Measurements from ENCODE around the gene CCDC7. TPM values are rescaled to one million over a fixed set of nuclear protein-coding genes. Genes with fewer than 3 reads are reported as not detected.

The CCDC7 gene
- total and polyA plus RNA-seq, 10 of the 15 experiments (the other 5 are each of a cell fraction or from before 2014, with no cell fraction given) = 1.8 to 5.6 (median 3.4) TPM

- no peak for TF ChIP-seq SREBF1 (IDR thresholded peaks at IDR 0.05; ENCODE audit: low read length)
- TF ChIP-seq POLR2AphosphoS5 (IDR thresholded peaks at IDR 0.05; ENCODE audit: low read length) = no peak
Measured at GRCh38 chr10:32530231-32530630, 84.3 kb downstream of the CCDC7 start (continued).

GRCh38 chr10:32538256-32538655 is 92.3 kb downstream of the CCDC7 start:
- ChIA-PET CTCF (no interaction called here), SMC1A (ENCODE audit: uncharacterized antibody, unreplicated experiment) (no interaction called here), RAD21 (ENCODE audit: unreplicated experiment) (no interaction called here), POLR2A (no interaction called here)
- H3K4me1 ChIP-seq (ENCODE audit: control insufficient read depth, insufficient read depth, low read length) = no peaks in the 10 kb centered on the region
- H3K79me2 ChIP-seq (ENCODE audit: control insufficient read depth, insufficient read depth, low read length) = no peaks in the 10 kb centered on the region
- H3K36me3 ChIP-seq (ENCODE audit: control insufficient read depth in 2 of 2, insufficient read depth in 2 of 2, low read length in 1 of 2) = no peaks in the 10 kb centered on the region
- H3K9ac ChIP-seq (ENCODE audit: control insufficient read depth, insufficient read depth, low read length) = no peak overlapping the region
- no peak overlapping the region for H3K4me3 ChIP-seq
- in situ Hi-C loops (cut with MboI) = no loop called here
- H3K27ac ChIP-seq (ENCODE audit: control insufficient read depth, insufficient read depth) = no peak overlapping the region
- FAIRE-seq (no peak), DNase-seq (ENCODE audit: low read depth, low spot score) (no peak), ATAC-seq (no peak)
- WGBS (ENCODE audit: insufficient coverage, insufficient replicate concordance, low lambda C conversion rate, missing lambda C conversion rate) = 76% methylated on average over 3 of the region's 3 CpGs
- TF ChIP-seq SPI1 (IDR thresholded peaks at IDR 0.05; ENCODE audit: borderline replicate concordance, insufficient read depth, low read depth, low read length) (peak; percentile 62), CHD2 (IDR thresholded peaks at IDR 0.05; ENCODE audit: borderline replicate concordance, low read depth, low read length) (no peak), SP1 (IDR thresholded peaks at IDR 0.05; ENCODE audit: low read depth, low read length) (no peak), PML (IDR thresholded peaks at IDR 0.05; ENCODE audit: low read length) (no peak)
- H3K27me3 ChIP-seq (replicated peaks in 1 of 2; ENCODE audit: control insufficient read depth in 2 of 2, insufficient read depth in 2 of 2, low read length in 1 of 2) = no peaks in the 10 kb centered on the region
- no peak overlapping the region for H2AFZ ChIP-seq (ENCODE audit: control insufficient read depth, low read depth, low read length)
- H4K20me1 ChIP-seq (ENCODE audit: control insufficient read depth, insufficient read depth) = no peaks in the 10 kb centered on the region
- BruUV-seq (replicated peaks) = no TSS peak
- no peak overlapping the region for H3K4me2 ChIP-seq (ENCODE audit: control insufficient read depth, insufficient read depth)
- H3K9me3 ChIP-seq (replicated peaks; ENCODE audit: control insufficient read depth, insufficient read depth, low read length) = no peaks in the 10 kb centered on the region; the same call in 2 of the 3 replicates
- intact Hi-C loops (cut with micrococcal nuclease; ENCODE audit: unreplicated experiment) = no loop called here

- no peaks in the 10 kb centered on the region for H3K36me3 ChIP-seq (ENCODE audit: control insufficient read depth in 2 of 2, insufficient read depth in 2 of 2, low read length in 1 of 2)
- no peak overlapping the region for H2AFZ ChIP-seq (ENCODE audit: control insufficient read depth, low read depth, low read length)
- ChIA-PET CTCF (no interaction called here), POLR2A (no interaction called here), RAD21 (ENCODE audit: unreplicated experiment) (no interaction called here), SMC1A (ENCODE audit: uncharacterized antibody, unreplicated experiment) (no interaction called here)
- no peaks in the 10 kb centered on the region for H3K79me2 ChIP-seq (ENCODE audit: control insufficient read depth, insufficient read depth, low read length)
- no peak for FAIRE-seq
- H3K9ac ChIP-seq (ENCODE audit: control insufficient read depth, insufficient read depth, low read length) = no peak overlapping the region
- intact Hi-C loops (cut with micrococcal nuclease; ENCODE audit: unreplicated experiment) = no loop called here
- no peak overlapping the region for H3K27ac ChIP-seq (ENCODE audit: control insufficient read depth, insufficient read depth)
- no peaks in the 10 kb centered on the region for H4K20me1 ChIP-seq (ENCODE audit: control insufficient read depth, insufficient read depth)
- H3K9me3 ChIP-seq (replicated peaks; ENCODE audit: control insufficient read depth, insufficient read depth, low read length) = no peaks in the 10 kb centered on the region
- DNase-seq (ENCODE audit: low read depth, low spot score) = no peak
- BruUV-seq (replicated peaks) = no TSS peak
- ATAC-seq = no peak
- in situ Hi-C loops (cut with MboI) = no loop called here
- 70% methylated on average over 6 of the region's 6 CpGs for WGBS (ENCODE audit: insufficient coverage, insufficient replicate concordance, low lambda C conversion rate, missing lambda C conversion rate)
- no peak overlapping the region for H3K4me2 ChIP-seq (ENCODE audit: control insufficient read depth, insufficient read depth)
- no peaks in the 10 kb centered on the region for H3K27me3 ChIP-seq (replicated peaks in 1 of 2; ENCODE audit: control insufficient read depth in 2 of 2, insufficient read depth in 2 of 2, low read length in 1 of 2)
- H3K4me3 ChIP-seq = no peak overlapping the region
- no peaks in the 10 kb centered on the region for H3K4me1 ChIP-seq (ENCODE audit: control insufficient read depth, insufficient read depth, low read length)
- no peak for TF ChIP-seq TARDBP (IDR thresholded peaks at IDR 0.05; ENCODE audit: borderline replicate concordance)
- TF ChIP-seq EP300 (IDR thresholded peaks at IDR 0.05; ENCODE audit: borderline replicate concordance in 1 of 2, control insufficient read depth in 1 of 2, low read depth in 2 of 2, low read length in 2 of 2) = no peak
- TF ChIP-seq, protein P1, sequence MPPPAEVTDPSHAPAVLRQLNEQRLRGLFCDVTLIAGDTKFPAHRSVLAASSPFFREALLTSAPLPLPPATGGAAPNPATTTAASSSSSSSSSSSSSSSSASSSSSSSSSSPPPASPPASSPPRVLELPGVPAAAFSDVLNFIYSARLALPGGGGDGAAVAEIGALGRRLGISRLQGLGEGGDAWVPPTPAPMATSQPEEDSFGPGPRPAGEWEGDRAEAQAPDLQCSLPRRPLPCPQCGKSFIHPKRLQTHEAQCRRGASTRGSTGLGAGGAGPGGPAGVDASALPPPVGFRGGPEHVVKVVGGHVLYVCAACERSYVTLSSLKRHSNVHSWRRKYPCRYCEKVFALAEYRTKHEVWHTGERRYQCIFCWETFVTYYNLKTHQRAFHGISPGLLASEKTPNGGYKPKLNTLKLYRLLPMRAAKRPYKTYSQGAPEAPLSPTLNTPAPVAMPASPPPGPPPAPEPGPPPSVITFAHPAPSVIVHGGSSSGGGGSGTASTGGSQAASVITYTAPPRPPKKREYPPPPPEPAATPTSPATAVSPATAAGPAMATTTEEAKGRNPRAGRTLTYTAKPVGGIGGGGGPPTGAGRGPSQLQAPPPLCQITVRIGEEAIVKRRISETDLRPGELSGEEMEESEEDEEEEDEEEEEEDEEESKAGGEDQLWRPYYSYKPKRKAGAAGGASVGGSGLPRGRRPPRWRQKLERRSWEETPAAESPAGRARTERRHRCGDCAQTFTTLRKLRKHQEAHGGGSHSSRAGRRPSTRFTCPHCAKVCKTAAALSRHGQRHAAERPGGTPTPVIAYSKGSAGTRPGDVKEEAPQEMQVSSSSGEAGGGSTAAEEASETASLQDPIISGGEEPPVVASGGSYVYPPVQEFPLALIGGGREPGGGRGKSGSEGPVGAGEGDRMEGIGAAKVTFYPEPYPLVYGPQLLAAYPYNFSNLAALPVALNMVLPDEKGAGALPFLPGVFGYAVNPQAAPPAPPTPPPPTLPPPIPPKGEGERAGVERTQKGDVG (CRISPR knock-in tag; IDR thresholded peaks at IDR 0.05) = no peak
- TF ChIP-seq, protein P2, sequence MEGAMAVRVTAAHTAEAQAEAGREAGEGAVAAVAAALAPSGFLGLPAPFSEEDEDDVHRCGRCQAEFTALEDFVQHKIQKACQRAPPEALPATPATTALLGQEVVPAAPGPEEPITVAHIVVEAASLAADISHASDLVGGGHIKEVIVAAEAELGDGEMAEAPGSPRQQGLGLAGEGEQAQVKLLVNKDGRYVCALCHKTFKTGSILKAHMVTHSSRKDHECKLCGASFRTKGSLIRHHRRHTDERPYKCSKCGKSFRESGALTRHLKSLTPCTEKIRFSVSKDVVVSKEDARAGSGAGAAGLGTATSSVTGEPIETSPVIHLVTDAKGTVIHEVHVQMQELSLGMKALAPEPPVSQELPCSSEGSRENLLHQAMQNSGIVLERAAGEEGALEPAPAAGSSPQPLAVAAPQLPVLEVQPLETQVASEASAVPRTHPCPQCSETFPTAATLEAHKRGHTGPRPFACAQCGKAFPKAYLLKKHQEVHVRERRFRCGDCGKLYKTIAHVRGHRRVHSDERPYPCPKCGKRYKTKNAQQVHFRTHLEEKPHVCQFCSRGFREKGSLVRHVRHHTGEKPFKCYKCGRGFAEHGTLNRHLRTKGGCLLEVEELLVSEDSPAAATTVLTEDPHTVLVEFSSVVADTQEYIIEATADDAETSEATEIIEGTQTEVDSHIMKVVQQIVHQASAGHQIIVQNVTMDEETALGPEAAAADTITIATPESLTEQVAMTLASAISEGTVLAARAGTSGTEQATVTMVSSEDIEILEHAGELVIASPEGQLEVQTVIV (IDR thresholded peaks at IDR 0.05; ENCODE audit: borderline replicate concordance, partially characterized antibody) = no peak
Measured at GRCh38 chr10:32540691-32541470, 94.9 kb downstream of the CCDC7 start.
